ENCODE measurements around the gene CDA. TPM values are rescaled to one million over a fixed set of nuclear protein-coding genes. Genes with fewer than 3 reads are reported as not detected.

CDA gene
- total RNA-seq, 3 donors from 2014 or later (not counting 1 experiment from before 2014, with no cell fraction given), result 1.4 to 5.3 TPM; not detected in 1

- no peaks in the 10 kb centered on the region for H3K4me1 ChIP-seq (ENCODE audit: control insufficient read depth, insufficient read depth, low read length)
- H3K9me3 ChIP-seq (ENCODE audit: control insufficient read depth, insufficient read depth, low read length), result no peaks in the 10 kb centered on the region
- Mint-ChIP-seq H3K9me3 (no peaks in the 10 kb centered on the region), H3K4me1 (peaks cover 18 to 29% of the 10 kb centered on the region in 2 donors), H3K4me3 (no peak overlapping the region), H3K27me3 (ENCODE audit: low read depth in 2 of 2) (no peaks in the 10 kb centered on the region), H3K27ac (no peak overlapping the region), H3K36me3 (peaks cover 19% of the 10 kb centered on the region)
- no peak for DNase-seq
- ATAC-seq, result no peak
- H3K4me3 ChIP-seq (ENCODE audit: low read length), result no peak overlapping the region
- 91% methylated on average over 20 of the region's 20 CpGs for WGBS (ENCODE audit: insufficient coverage)
- no peaks in the 10 kb centered on the region for H3K27me3 ChIP-seq (ENCODE audit: control insufficient read depth, insufficient read depth, low read length)
- peaks cover 69% of the 10 kb centered on the region for H3K36me3 ChIP-seq (ENCODE audit: control insufficient read depth, insufficient read depth, low read length)
- intact Hi-C loops (cut with micrococcal nuclease), result no loop called here
- no peak for TF ChIP-seq CTCF (IDR thresholded peaks at IDR 0.05)
- H3K27ac ChIP-seq (ENCODE audit: low read length), result no peak overlapping the region
Measured at GRCh38 chr1:20654104-20654690, 65.3 kb downstream of the CDA start.

DNA sequence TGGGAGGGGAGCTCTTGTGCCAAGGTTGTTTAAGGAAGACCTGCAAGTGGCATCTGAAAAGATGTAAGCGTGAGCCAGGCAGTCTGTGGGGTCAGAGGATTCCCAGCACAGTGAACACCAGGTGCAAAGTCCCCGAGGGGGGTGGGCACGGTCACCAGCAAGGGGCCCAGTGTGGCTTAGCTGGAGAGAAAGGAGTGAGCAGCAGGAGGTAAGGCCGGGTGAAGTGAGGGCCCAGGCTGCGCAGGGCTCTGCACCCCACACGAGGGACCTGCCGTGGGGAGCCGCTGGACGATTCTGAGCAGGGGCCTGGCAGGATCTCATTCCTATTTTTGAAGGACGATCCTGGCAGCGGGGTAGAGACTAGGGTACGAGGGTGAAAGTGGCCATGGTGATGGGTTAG lies 68.1 kb downstream of the CDA start:
- Histone ChIP-seq H3K27me3 (ENCODE audit: control insufficient read depth, insufficient read depth, low read length) (no peaks in the 10 kb centered on the region), H3K4me1 (ENCODE audit: control insufficient read depth, insufficient read depth, low read length) (peaks cover 17% of the 10 kb centered on the region), H3K4me3 (ENCODE audit: low read length) (no peak overlapping the region), H3K27ac (ENCODE audit: low read length) (no peak overlapping the region), H3K36me3 (ENCODE audit: control insufficient read depth, insufficient read depth, low read length) (peaks cover 55% of the 10 kb centered on the region), H3K9me3 (ENCODE audit: control insufficient read depth, insufficient read depth, low read length) (no peaks in the 10 kb centered on the region)
- WGBS (ENCODE audit: insufficient coverage), result 95% methylated on average over 12 of the region's 12 CpGs
- H3K27me3 Mint-ChIP-seq (ENCODE audit: low read depth in 2 of 2), result no peaks in the 10 kb centered on the region
- H3K27ac Mint-ChIP-seq, result peak overlapping the region; percentile 31 to 61
- H3K4me1 Mint-ChIP-seq, result peaks cover 44% of the 10 kb centered on the region in 2 donors
- H3K4me3 Mint-ChIP-seq, result no peak overlapping the region
- ATAC-seq, result no peak
- no peak for TF ChIP-seq CTCF (IDR thresholded peaks at IDR 0.05)
- H3K36me3 Mint-ChIP-seq, result no peaks in the 10 kb centered on the region
- no peak for DNase-seq
- no peaks in the 10 kb centered on the region for H3K9me3 Mint-ChIP-seq
- intact Hi-C loops (cut with micrococcal nuclease), result no loop called here

DNA sequence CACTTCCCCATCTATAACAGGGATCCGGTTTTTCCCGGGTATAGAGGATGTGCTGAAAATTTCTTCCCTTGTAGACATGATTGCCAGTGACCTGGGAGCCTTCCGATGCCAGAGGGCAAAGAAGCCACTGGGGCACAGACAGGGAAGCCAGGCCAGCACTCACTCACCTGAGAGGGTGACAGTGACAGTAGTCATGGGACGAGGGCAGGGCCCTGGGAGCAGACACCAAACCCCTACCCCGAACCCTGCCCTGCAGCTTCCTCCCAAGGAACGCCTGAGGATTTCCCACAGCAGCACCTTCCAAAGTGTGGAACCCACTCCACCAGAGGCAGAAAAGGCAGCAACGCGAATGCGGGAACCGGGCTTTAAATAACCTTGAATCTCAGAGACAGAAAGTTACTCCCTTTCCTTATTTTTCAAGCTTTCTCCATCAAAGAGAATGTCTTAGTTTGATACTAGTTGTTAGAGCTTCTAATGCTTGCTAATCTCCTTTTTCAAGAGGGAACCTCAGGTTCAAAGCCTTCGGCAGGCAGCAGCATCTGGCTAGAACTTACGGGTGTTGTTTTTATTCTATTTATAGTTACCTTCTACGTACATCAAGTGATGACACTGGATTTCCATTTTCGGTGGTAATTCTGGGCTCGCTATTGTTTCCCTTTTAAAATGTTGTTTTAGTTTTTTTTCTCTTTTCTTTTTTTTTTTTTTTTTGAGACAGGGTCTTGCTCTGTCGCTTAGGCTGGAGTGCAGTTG lies 69.4 kb downstream of the CDA start:
- WGBS (ENCODE audit: insufficient coverage), result over 99% methylated on average over 12 of the region's 16 CpGs
- H3K9me3 ChIP-seq (ENCODE audit: control insufficient read depth, insufficient read depth, low read length), result no peaks in the 10 kb centered on the region
- no peak overlapping the region for H3K4me3 Mint-ChIP-seq
- intact Hi-C loops (cut with micrococcal nuclease), result no loop called here
- peak overlapping the region; percentile 93 to 96 for H3K27ac Mint-ChIP-seq
- no peak for DNase-seq
- peaks cover 42% of the 10 kb centered on the region for H3K36me3 ChIP-seq (ENCODE audit: control insufficient read depth, insufficient read depth, low read length)
- H3K27ac ChIP-seq (ENCODE audit: low read length), result no peak overlapping the region
- no peaks in the 10 kb centered on the region for H3K36me3 Mint-ChIP-seq
- peaks cover 24% of the 10 kb centered on the region for H3K4me1 ChIP-seq (ENCODE audit: control insufficient read depth, insufficient read depth, low read length)
- no peak overlapping the region for H3K4me3 ChIP-seq (ENCODE audit: low read length)
- no peaks in the 10 kb centered on the region for H3K27me3 ChIP-seq (ENCODE audit: control insufficient read depth, insufficient read depth, low read length)
- H3K27me3 Mint-ChIP-seq (ENCODE audit: low read depth in 2 of 2), result no peaks in the 10 kb centered on the region
- peaks cover 53% of the 10 kb centered on the region in 2 donors for H3K4me1 Mint-ChIP-seq
- no peak for TF ChIP-seq CTCF (IDR thresholded peaks at IDR 0.05)
- no peak for ATAC-seq
- no peaks in the 10 kb centered on the region for H3K9me3 Mint-ChIP-seq
